ENCODE results near the gene AGBL1.
A peak's percentile ranks its signal among the peaks of the same experiment; 100 is the strongest.

AGBL1 gene

DNA sequence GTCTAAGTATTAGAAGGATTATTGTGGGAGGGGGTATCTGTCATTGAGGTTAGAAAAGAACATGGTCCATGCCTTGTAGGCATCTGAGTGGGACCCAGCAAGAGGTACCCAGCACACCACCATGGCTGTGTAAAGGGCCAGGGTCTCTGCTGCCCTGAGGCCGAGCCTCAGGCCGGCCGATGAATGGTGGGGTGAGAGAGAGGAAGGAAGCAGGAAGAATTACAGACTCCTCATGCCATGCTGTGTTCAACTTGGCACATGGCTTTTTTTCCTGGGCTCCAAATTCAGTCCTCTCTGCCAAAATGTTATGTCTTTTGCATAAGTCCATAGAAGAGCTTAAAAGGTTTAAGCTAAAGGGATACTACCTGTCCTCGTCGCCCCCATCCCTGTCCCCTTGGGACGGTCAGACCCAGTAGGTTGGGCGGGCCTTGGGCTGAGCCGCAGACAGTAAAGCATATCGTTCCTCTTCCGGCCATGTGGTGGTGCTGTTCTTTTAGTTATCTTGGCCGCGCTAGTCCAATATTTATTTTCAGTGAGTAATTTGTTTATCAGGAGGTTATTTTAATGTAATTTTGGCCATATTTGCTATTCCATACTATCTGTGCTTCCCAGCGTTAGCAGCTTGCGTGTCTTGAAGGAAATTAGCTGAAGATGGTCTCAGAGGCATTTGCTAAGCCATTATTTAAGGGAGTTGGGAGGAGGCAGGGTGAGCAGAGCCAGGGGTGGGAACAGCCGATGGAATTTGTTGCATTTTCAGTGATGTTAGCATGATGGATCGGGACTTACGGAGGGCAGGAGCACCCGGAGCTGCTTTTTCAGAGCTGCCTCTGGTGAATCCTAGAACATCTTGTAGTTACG, 152.4 kb downstream of the AGBL1 start:
- no peaks in the 10 kb centered on the region for H3K36me3 Mint-ChIP-seq
- DNase-seq (ENCODE audit: low spot score in 2 of 2) = peak in 1 of 2 donors; percentile 49

DNA sequence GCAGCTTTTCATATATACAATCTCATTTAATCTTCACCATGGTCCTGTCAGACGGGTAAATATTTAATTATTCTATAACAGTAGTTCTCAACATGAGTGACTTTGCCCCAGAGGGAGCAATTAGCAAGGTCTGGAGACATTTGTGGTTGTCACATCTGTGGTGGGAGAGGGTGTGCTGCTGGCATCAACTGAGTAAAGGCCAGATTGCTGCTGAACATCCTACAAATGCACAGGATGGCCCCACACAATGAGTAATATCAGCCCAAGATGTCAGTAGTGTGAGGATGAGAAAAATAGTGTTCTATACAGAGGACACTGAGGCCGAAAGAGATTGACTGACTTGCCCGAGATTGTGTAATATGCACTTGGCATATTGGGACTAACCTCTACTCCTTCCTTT, 156.0 kb downstream of the AGBL1 start:
- peaks cover 16% of the 10 kb centered on the region for H3K4me1 Mint-ChIP-seq
- ATAC-seq (peak; percentile 62), DNase-seq (ENCODE audit: low spot score in 2 of 2) (no peak)
- no peaks in the 10 kb centered on the region for H3K9me3 Mint-ChIP-seq
- H3K4me3 Mint-ChIP-seq = no peak overlapping the region
- H3K27ac Mint-ChIP-seq = no peak overlapping the region
- H3K36me3 Mint-ChIP-seq = no peaks in the 10 kb centered on the region

More for the DNA sequence above, 152.4 kb downstream of the AGBL1 start:
- Mint-ChIP-seq H3K4me1 (peaks cover 16% of the 10 kb centered on the region), H3K27ac (no peak overlapping the region), H3K4me3 (no peak overlapping the region), H3K9me3 (no peaks in the 10 kb centered on the region)
- ATAC-seq = peak; percentile 65

DNA sequence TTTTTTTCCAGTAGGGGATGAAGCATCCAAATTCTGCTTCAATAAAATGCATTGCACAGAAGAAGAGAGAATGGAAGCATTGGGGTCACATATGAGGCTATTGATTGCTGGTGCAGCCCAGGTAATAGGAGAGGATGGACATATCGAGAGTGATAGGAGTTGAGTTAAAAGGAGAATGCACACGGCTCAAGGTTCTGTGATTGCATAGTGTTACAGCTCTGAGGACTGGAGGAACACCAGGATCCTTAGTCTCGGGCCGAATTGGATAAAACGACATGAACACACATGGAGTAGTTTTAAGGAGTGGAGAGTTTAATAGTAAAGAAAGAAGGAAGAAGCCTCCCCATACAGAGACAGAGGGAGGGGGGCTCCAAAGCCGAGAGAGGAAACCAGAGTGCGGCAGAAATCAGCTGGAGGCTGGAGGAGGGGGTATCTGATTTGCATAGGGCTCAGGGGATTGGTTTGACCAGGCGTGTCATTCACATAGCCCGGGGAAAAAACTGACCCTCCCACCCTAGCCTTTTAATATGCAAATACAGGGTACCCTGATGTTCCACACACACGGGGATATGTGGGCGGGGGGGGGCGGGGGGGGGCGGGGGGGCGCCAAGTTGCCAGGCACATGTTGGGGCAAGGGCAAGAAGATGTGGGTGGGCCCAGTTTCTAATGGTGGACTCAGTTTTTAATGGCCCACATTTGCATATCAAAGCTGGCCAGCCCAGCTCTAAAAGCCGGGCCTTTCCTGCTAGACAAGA, 156.9 kb downstream of the AGBL1 start:
- Mint-ChIP-seq H3K4me3 (no peak overlapping the region), H3K36me3 (no peaks in the 10 kb centered on the region), H3K4me1 (peaks cover 16% of the 10 kb centered on the region), H3K9me3 (no peaks in the 10 kb centered on the region), H3K27ac (no peak overlapping the region)
- ATAC-seq (no peak), DNase-seq (ENCODE audit: low spot score in 2 of 2) (no peak)

DNA sequence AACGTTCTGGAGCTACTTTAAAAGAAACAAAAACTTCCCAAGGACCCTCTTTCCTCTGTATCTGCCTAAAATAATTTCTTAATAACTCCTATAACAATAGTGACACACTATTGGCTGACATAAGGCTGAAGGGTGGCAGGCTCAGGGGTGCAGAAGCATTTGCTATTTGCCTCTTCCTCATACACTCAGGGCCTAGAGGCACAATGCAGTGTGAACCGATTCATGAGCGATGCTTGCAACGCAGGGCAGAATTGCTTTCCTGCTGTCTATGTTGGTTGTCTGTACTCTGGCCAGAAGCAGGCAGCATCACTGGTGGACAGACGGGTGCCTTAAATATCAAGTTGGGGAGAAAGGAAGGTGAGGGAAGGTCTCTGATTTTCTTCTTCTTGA, 157.4 kb downstream of the AGBL1 start:
- no peaks in the 10 kb centered on the region for H3K9me3 Mint-ChIP-seq
- no peaks in the 10 kb centered on the region for H3K36me3 Mint-ChIP-seq
- no peak for ATAC-seq
- DNase-seq (ENCODE audit: low spot score in 2 of 2) = no peak
- H3K4me1 Mint-ChIP-seq = peaks cover 12% of the 10 kb centered on the region
- H3K4me3 Mint-ChIP-seq = no peak overlapping the region
- no peak overlapping the region for H3K27ac Mint-ChIP-seq

DNA sequence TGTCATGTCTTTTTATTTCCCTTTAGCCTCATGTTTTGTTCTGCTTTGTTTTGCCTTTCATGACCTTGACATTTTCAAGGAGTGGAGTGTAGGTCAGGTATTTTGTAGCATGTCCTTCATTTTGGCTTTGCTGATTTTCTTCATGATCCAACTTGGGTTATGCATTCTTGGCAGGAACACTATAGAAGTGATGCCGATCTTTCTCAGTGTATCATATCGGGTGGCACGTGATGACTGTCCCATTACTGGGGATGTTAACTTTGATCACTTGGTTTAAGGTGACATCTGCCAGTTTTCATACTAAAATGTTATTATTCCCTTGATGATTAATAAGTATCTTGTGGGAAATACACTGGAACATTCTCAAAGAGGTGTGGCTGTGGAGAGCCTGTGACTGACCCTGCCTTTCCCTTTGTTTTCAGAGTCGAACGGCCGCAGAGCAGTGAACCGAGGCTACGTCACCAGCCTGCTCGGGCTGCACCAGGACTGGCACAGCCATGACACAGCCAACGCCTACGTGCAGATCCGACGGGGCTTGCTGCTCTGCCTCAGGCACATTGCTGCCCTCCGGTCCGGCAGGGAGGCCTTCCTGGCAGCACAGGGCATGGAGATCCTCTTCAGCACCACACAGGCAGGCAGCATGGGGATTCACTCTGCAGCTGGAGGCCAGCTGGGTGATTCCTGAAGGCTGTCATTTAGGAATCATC, 167.7 kb downstream of the AGBL1 start:
- Mint-ChIP-seq H3K9me3 (no peaks in the 10 kb centered on the region), H3K36me3 (no peaks in the 10 kb centered on the region), H3K27ac (no peak overlapping the region), H3K4me1 (no peaks in the 10 kb centered on the region), H3K4me3 (no peak overlapping the region)
- ATAC-seq (no peak), DNase-seq (ENCODE audit: low spot score in 2 of 2) (no peak)

DNA sequence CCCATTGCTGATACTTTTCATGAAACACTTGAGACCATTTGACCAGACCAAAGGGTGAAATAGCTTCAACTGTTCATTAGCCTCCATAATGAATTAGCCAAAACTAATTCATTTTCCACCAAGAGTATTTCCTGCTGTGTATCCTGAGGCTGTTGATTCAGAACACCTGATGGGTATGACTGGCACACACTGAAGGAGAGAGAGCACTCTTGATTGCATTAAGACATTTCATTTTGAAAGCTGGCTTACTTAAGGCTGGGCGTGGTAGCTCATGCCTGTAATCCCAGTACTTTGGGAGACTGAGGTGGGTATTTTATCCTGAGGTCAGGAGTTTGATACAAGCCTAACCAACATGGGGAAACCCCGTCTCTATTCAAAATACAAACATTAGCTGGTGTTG, 175.6 kb downstream of the AGBL1 start:
- Mint-ChIP-seq H3K27ac (no peak overlapping the region), H3K9me3 (no peaks in the 10 kb centered on the region), H3K4me3 (no peak overlapping the region), H3K36me3 (no peaks in the 10 kb centered on the region), H3K4me1 (no peaks in the 10 kb centered on the region)
- no peak for DNase-seq (ENCODE audit: low spot score in 2 of 2)
- ATAC-seq = no peak

DNA sequence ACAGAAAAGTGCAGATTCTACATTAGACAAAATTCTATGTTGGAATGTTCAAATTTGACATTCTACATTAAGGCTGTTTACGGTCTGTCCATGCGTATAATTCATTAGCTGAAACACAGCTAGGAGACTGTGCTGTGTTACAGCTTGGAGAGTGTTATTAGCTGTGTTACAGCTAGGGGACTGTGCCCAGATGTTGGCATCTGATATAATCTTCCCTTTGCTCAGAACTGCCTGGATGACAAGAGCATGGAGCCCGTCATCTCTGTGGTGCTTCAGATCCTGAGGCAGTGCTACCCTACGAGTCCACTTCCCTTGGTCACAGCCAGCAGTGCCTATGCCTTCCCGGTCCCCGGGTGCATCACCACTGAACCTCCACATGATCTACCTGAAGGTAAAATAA, 177.0 kb downstream of the AGBL1 start:
- Mint-ChIP-seq H3K27ac (no peak overlapping the region), H3K4me1 (no peaks in the 10 kb centered on the region), H3K9me3 (no peaks in the 10 kb centered on the region), H3K36me3 (no peaks in the 10 kb centered on the region), H3K4me3 (no peak overlapping the region)
- ATAC-seq = no peak
- no peak for DNase-seq (ENCODE audit: low spot score in 2 of 2)

DNA sequence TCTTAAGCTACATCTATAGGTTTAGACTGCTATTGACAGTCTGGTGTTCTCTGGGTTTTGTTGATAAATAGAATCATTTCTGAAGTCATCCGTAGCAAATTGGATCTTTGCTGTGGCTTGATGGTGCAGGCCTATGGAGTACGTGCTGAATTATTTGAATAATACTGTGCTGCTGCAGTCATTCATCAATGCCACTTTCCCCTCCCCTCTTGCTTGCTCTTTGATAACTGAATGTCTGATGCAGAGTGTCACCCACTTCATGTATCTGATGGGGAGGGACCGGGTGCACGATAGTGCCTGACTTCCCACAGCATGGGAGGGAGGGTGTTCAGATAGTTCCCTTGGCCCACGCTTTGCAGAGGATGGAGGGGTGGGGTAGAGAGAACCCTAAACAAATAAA, 179.9 kb downstream of the AGBL1 start:
- no peak for DNase-seq (ENCODE audit: low spot score in 2 of 2)
- no peaks in the 10 kb centered on the region for H3K36me3 Mint-ChIP-seq
- no peaks in the 10 kb centered on the region for H3K4me1 Mint-ChIP-seq
- H3K4me3 Mint-ChIP-seq = no peak overlapping the region
- no peak for ATAC-seq
- no peaks in the 10 kb centered on the region for H3K9me3 Mint-ChIP-seq
- no peak overlapping the region for H3K27ac Mint-ChIP-seq

DNA sequence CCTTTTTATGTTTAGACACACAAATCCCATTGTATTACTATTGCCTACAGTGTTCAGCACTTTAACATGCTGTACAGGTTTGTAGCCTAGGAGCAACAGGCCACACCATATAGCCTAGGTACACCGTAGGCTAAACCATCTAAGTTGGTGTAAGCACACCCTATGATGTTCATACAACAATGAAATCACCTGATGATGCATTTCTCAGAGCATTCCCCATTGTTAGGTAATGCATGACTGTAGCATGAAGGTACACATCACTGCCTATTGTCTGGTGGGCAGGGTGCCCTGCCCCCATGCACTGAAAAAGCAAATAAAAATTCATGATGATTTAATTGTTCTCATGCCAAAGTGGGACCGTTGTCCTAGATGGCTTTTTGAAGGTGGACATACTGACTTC, 183.6 kb downstream of the AGBL1 start:
- no peak overlapping the region for H3K4me3 Mint-ChIP-seq
- H3K36me3 Mint-ChIP-seq = no peaks in the 10 kb centered on the region
- H3K27ac Mint-ChIP-seq = no peak overlapping the region
- ATAC-seq (no peak), DNase-seq (ENCODE audit: low spot score in 2 of 2) (no peak)
- no peaks in the 10 kb centered on the region for H3K4me1 Mint-ChIP-seq
- H3K9me3 Mint-ChIP-seq = no peaks in the 10 kb centered on the region

DNA sequence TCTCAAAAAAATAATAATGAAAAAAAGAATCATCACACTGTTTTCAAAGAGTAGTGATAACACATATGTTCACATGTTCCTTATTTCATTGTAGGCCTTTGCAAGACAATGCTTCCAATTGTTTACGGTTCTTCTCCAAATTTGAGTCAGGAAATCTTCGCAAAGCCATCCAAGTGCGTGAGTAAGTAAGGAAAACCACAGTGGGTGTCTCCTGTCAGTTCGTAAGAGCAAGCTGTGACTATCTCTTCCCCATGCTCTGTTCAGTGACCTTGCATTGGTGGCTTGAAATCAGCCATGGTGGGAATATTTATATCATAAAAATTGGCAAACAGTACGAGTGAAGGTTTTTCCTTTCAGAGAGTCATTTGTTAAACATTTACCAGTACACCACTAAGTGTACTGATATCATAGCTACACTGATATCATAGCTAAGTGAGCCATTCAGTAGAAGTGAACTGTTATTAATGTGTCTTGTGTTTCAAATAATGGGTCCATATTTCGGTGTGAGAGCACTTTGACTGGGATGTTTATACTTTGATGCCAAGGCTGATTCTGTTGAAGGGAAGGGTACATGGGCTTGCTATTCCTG, 187.3 kb downstream of the AGBL1 start:
- no peaks in the 10 kb centered on the region for H3K9me3 Mint-ChIP-seq
- H3K36me3 Mint-ChIP-seq = no peaks in the 10 kb centered on the region
- no peaks in the 10 kb centered on the region for H3K4me1 Mint-ChIP-seq

DNA sequence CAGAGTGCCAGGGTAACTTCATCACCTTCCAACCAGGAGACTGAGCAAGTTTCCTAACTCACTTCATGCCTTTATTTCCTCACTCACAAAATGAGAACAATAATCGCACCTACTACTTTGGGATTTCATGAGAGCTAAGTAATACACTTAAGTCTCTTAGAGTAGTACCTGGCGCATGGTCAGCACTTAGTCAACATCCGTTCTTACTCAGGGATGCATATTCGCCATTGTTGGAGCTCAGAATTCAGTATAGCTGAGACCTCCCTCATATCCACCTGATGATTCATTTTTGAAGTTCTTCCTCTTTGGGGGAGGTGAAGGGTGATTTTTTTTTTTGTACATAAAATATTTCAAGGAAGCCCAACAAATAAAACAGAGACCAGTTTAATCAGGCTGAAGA, 188.2 kb downstream of the AGBL1 start:
- H3K36me3 Mint-ChIP-seq = no peaks in the 10 kb centered on the region
- DNase-seq (ENCODE audit: low spot score in 2 of 2) (no peak), ATAC-seq (no peak)
- no peak overlapping the region for H3K4me3 Mint-ChIP-seq
- H3K4me1 Mint-ChIP-seq = no peaks in the 10 kb centered on the region
- H3K27ac Mint-ChIP-seq = no peak overlapping the region
- H3K9me3 Mint-ChIP-seq = no peaks in the 10 kb centered on the region

More for the DNA sequence above, 187.3 kb downstream of the AGBL1 start:
- ATAC-seq (no peak), DNase-seq (ENCODE audit: low spot score in 2 of 2) (no peak)
- no peak overlapping the region for H3K27ac Mint-ChIP-seq
- no peak overlapping the region for H3K4me3 Mint-ChIP-seq

DNA sequence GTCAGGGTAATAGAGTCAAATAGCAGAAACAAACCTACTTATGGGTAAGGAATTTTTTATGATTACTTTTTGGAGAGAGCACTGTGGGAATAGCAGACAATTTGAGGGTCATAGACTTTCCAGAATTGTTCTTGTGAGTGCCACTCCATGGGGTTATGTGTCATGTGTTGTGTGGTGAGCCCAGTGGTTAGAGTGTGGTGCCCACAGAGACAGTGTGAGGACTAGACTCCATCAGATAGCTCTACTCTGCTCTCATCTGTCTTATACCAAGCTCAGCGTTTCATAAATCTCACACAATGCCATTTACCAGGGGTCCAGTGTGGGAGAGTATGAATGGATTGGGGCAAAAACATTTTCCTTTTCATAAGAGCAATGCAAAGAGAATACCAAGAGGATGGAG, 188.9 kb downstream of the AGBL1 start:
- DNase-seq (ENCODE audit: low spot score in 2 of 2) (no peak), ATAC-seq (peak; percentile 67)
- Mint-ChIP-seq H3K9me3 (no peaks in the 10 kb centered on the region), H3K4me1 (no peaks in the 10 kb centered on the region), H3K27ac (no peak overlapping the region), H3K4me3 (no peak overlapping the region), H3K36me3 (no peaks in the 10 kb centered on the region)

DNA sequence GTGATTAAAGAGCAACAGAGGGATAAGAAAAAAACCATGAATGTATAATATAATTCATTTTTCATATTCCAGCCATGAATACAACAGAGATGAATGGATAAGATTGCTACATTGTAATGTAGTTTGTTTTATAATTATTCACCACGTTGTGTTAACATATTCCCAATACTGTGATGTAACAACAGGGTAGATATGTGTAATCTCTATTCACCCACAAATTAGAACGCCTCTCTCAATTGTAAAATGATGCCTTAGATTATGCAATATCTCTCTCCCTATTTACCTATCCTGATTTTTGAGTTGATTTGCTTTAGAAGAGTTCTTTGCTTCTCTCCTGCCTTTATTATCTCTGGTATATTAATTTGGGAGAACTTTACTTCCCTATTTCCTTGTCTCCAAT, 193.6 kb downstream of the AGBL1 start:
- Mint-ChIP-seq H3K36me3 (no peaks in the 10 kb centered on the region), H3K27ac (no peak overlapping the region), H3K4me3 (no peak overlapping the region), H3K9me3 (no peaks in the 10 kb centered on the region), H3K4me1 (no peaks in the 10 kb centered on the region)
- DNase-seq (ENCODE audit: low spot score in 2 of 2) (no peak), ATAC-seq (no peak)

DNA sequence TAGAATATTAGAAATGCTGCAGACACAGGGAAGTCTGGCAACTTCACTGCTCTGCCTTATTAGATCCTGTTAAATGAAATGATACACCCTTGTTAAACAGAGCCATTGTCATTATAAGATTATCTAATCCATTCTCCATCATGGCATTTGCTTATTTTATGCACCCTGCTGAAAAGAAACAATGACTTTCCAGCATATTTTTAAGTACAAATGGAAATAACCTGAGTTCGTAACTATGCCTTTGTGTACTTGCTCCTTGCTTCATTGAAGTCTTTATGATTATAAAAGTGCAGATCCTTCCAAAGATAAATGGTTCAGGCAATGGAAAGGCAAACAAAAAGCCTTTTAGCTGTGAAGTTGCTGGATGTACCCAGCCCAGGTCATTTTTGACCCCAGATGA, 195.7 kb downstream of the AGBL1 start:
- no peaks in the 10 kb centered on the region for H3K36me3 Mint-ChIP-seq
- H3K27ac Mint-ChIP-seq = no peak overlapping the region
- H3K4me1 Mint-ChIP-seq = no peaks in the 10 kb centered on the region
- DNase-seq (ENCODE audit: low spot score in 2 of 2) (no peak), ATAC-seq (no peak)
- no peak overlapping the region for H3K4me3 Mint-ChIP-seq
- H3K9me3 Mint-ChIP-seq = no peaks in the 10 kb centered on the region

DNA sequence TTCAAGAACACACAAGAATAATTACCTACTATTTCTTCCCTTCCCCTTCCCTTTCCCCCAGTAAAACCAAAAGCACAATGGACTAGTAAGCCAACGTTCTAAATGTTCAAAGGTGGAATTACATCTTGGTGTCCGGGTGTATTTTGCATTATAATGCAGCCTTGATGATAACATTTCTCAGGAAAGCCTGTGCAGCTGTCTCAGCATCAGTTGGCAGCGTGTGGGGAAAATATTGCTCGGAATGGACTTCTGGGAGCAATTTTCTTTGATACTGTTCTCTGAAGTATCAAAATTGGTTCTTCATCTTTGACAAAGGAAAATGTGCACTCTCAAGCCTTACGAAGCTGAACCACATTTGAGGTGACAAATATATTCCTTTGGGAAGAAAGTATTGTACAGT, 198.9 kb downstream of the AGBL1 start:
- Mint-ChIP-seq H3K9me3 (no peaks in the 10 kb centered on the region), H3K36me3 (no peaks in the 10 kb centered on the region), H3K4me3 (no peak overlapping the region), H3K27ac (no peak overlapping the region), H3K4me1 (no peaks in the 10 kb centered on the region)
- DNase-seq (ENCODE audit: low spot score in 2 of 2) (no peak), ATAC-seq (no peak)

Data from stimulated activated effector memory CD8-positive, alpha-beta T cell treated with anti-CD3 and anti-CD28 coated beads, Interleukin-12 subunit alpha, Interleukin-12 subunit beta, amount 100 ng/mL, for 72 hours (primary cell).